ENCODE measurements around the gene KAZN. TPM values are rescaled to one million over a fixed set of nuclear protein-coding genes. Genes with fewer than 3 reads are reported as not detected.

The KAZN gene
- polyA plus RNA-seq, 1 donor from 2014 or later: 20.6 TPM

DNA sequence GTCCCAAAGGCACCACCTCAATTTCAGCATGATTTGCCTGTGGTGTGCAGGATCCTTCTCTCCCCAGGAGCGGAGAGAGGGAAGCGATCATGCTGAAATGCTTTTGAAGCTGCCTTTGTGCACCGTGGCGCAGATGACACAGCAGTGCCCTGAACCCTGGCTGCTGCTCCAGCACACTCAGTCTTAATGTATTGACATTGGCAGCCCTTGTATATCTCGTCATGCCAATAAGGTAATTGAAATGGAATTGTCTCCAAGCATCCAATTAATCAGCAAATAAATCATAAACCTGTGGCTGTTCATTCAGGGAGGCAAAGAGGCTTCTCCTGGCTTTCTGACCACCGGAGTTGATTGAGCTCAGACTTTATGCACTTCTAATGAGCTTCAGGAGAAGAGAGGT lies 139.8 kb downstream of the KAZN start:
- Histone ChIP-seq H3K79me2 (replicated peaks; ENCODE audit: insufficient read depth, low read length) (peaks cover 3% of the 10 kb centered on the region), H3K36me3 (ENCODE audit: insufficient read depth, low read length) (no peaks in the 10 kb centered on the region), H3K9me2 (ENCODE audit: insufficient read depth, low read length) (no peaks in the 10 kb centered on the region), H3K27ac (ENCODE audit: low read length) (no peak overlapping the region), H2AFZ (ENCODE audit: low read depth, low read length) (no peak overlapping the region), H3K4me3 (ENCODE audit: low read length) (no peak overlapping the region), H3K4me2 (ENCODE audit: low read length) (no peak overlapping the region), H3K27me3 (ENCODE audit: insufficient read depth, low read depth, low read length) (no peaks in the 10 kb centered on the region), H3K9me3 (ENCODE audit: low read length) (no peaks in the 10 kb centered on the region), H3F3A (ENCODE audit: insufficient read depth, low read length, poor library complexity, severe bottlenecking) (no peaks in the 10 kb centered on the region), H3K9ac (ENCODE audit: low read length) (no peak overlapping the region), H4K20me1 (ENCODE audit: insufficient read depth) (no peaks in the 10 kb centered on the region)
- no peak for TF ChIP-seq RAD21 (conservative IDR thresholded peaks at IDR 0.05)
- TF ChIP-seq, protein P1, sequence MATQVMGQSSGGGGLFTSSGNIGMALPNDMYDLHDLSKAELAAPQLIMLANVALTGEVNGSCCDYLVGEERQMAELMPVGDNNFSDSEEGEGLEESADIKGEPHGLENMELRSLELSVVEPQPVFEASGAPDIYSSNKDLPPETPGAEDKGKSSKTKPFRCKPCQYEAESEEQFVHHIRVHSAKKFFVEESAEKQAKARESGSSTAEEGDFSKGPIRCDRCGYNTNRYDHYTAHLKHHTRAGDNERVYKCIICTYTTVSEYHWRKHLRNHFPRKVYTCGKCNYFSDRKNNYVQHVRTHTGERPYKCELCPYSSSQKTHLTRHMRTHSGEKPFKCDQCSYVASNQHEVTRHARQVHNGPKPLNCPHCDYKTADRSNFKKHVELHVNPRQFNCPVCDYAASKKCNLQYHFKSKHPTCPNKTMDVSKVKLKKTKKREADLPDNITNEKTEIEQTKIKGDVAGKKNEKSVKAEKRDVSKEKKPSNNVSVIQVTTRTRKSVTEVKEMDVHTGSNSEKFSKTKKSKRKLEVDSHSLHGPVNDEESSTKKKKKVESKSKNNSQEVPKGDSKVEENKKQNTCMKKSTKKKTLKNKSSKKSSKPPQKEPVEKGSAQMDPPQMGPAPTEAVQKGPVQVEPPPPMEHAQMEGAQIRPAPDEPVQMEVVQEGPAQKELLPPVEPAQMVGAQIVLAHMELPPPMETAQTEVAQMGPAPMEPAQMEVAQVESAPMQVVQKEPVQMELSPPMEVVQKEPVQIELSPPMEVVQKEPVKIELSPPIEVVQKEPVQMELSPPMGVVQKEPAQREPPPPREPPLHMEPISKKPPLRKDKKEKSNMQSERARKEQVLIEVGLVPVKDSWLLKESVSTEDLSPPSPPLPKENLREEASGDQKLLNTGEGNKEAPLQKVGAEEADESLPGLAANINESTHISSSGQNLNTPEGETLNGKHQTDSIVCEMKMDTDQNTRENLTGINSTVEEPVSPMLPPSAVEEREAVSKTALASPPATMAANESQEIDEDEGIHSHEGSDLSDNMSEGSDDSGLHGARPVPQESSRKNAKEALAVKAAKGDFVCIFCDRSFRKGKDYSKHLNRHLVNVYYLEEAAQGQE (IDR thresholded peaks at IDR 0.05; ENCODE audit: borderline replicate concordance): no peak
- no peak for TF ChIP-seq EZH2 (IDR thresholded peaks at IDR 0.05; ENCODE audit: borderline replicate concordance, insufficient read depth, low read length, poor library complexity, severe bottlenecking)
- TF ChIP-seq POLR2AphosphoS5 (IDR thresholded peaks at IDR 0.05): no peak
- no peak for TF ChIP-seq MXI1 (conservative IDR thresholded peaks at IDR 0.05; ENCODE audit: poor library complexity, severe bottlenecking)
- no peak for TF ChIP-seq EP300 (conservative IDR thresholded peaks at IDR 0.05; ENCODE audit: poor library complexity, severe bottlenecking)
- TF ChIP-seq, protein P2, sequence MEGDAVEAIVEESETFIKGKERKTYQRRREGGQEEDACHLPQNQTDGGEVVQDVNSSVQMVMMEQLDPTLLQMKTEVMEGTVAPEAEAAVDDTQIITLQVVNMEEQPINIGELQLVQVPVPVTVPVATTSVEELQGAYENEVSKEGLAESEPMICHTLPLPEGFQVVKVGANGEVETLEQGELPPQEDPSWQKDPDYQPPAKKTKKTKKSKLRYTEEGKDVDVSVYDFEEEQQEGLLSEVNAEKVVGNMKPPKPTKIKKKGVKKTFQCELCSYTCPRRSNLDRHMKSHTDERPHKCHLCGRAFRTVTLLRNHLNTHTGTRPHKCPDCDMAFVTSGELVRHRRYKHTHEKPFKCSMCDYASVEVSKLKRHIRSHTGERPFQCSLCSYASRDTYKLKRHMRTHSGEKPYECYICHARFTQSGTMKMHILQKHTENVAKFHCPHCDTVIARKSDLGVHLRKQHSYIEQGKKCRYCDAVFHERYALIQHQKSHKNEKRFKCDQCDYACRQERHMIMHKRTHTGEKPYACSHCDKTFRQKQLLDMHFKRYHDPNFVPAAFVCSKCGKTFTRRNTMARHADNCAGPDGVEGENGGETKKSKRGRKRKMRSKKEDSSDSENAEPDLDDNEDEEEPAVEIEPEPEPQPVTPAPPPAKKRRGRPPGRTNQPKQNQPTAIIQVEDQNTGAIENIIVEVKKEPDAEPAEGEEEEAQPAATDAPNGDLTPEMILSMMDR (IDR thresholded peaks at IDR 0.05; ENCODE audit: poor library complexity, severe bottlenecking): no peak
- no peak for TF ChIP-seq TAF1 (IDR thresholded peaks at IDR 0.05; ENCODE audit: low read depth)
- TF ChIP-seq SMC3 (conservative IDR thresholded peaks at IDR 0.05; ENCODE audit: poor library complexity): no peak

DNA sequence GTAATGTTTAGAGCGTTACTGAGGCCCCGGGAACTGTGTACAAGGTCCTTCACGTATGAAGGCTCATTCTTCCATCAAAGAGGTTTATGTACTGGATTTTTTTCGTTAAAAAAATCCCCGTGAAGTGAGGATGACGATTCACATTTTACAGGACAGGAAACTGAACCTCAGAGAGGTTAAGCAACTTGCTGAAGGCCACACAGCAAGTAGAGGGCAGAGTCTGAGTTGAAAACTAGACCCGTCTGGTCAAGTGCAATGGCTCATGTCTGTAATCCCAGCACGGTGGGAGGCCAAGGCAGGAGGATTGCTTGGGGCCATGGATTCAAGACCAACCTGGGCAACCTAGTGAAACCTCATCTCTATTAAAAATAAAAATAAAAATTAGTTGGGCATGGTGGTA lies 140.2 kb downstream of the KAZN start:
- Histone ChIP-seq H4K20me1 (ENCODE audit: insufficient read depth) (no peaks in the 10 kb centered on the region), H3K27ac (ENCODE audit: low read length) (no peak overlapping the region), H3F3A (ENCODE audit: insufficient read depth, low read length, poor library complexity, severe bottlenecking) (no peaks in the 10 kb centered on the region), H3K9me2 (ENCODE audit: insufficient read depth, low read length) (no peaks in the 10 kb centered on the region), H3K9ac (ENCODE audit: low read length) (no peak overlapping the region), H3K4me3 (ENCODE audit: low read length) (no peak overlapping the region), H2AFZ (ENCODE audit: low read depth, low read length) (no peak overlapping the region), H3K36me3 (ENCODE audit: insufficient read depth, low read length) (no peaks in the 10 kb centered on the region), H3K79me2 (replicated peaks; ENCODE audit: insufficient read depth, low read length) (peaks cover 3% of the 10 kb centered on the region), H3K9me3 (ENCODE audit: low read length) (no peaks in the 10 kb centered on the region), H3K27me3 (ENCODE audit: insufficient read depth, low read depth, low read length) (no peaks in the 10 kb centered on the region), H3K4me2 (ENCODE audit: low read length) (no peak overlapping the region)
- TF ChIP-seq, protein P1 (IDR thresholded peaks at IDR 0.05; ENCODE audit: borderline replicate concordance): no peak
- TF ChIP-seq MXI1 (conservative IDR thresholded peaks at IDR 0.05; ENCODE audit: poor library complexity, severe bottlenecking) (no peak), SMC3 (conservative IDR thresholded peaks at IDR 0.05; ENCODE audit: poor library complexity) (no peak), RAD21 (conservative IDR thresholded peaks at IDR 0.05) (no peak), EZH2 (IDR thresholded peaks at IDR 0.05; ENCODE audit: borderline replicate concordance, insufficient read depth, low read length, poor library complexity, severe bottlenecking) (no peak), EP300 (conservative IDR thresholded peaks at IDR 0.05; ENCODE audit: poor library complexity, severe bottlenecking) (no peak), POLR2AphosphoS5 (IDR thresholded peaks at IDR 0.05) (no peak), TAF1 (IDR thresholded peaks at IDR 0.05; ENCODE audit: low read depth) (no peak)
- TF ChIP-seq, protein P2 (IDR thresholded peaks at IDR 0.05; ENCODE audit: poor library complexity, severe bottlenecking): no peak
